ENCODE results near the gene USP30.

DNA sequence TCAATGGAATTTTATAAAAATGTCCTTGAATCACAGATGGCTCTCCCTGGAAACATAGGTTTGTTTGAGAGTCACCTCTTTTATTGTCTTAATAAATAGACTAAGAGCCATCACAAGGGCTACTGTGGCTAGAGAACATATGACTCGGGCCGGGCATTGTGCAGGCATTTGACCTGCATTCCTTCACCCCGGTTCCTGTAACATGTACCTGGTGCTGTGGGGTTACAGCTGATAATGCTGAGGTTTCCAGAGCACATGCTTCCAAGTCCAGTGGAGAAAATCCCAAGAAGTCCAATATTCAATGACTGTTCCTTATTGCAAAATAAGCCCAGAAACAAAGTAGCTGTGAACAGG is 63.0 kb downstream of the USP30 start:
- TF ChIP-seq, protein P1, sequence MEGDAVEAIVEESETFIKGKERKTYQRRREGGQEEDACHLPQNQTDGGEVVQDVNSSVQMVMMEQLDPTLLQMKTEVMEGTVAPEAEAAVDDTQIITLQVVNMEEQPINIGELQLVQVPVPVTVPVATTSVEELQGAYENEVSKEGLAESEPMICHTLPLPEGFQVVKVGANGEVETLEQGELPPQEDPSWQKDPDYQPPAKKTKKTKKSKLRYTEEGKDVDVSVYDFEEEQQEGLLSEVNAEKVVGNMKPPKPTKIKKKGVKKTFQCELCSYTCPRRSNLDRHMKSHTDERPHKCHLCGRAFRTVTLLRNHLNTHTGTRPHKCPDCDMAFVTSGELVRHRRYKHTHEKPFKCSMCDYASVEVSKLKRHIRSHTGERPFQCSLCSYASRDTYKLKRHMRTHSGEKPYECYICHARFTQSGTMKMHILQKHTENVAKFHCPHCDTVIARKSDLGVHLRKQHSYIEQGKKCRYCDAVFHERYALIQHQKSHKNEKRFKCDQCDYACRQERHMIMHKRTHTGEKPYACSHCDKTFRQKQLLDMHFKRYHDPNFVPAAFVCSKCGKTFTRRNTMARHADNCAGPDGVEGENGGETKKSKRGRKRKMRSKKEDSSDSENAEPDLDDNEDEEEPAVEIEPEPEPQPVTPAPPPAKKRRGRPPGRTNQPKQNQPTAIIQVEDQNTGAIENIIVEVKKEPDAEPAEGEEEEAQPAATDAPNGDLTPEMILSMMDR (IDR thresholded peaks at IDR 0.05): no peak
- TF ChIP-seq POLR2A (IDR thresholded peaks at IDR 0.05): no peak

Data from testis (tissue), 2 donors.